Astrocyte (in vitro differentiated cells and primary cell): ENCODE measurements around the gene SETD1A. TPM values are rescaled to one million over a fixed set of nuclear protein-coding genes. Genes with fewer than 3 reads are reported as not detected.

Experiments used
- DNase-seq: peaks from one replicate; pipeline ENCODE4 v3.0.0-alpha.2; 2010; ENCODE audit warnings: low read depth
- FAIRE-seq: peaks from 2 replicates; lab custom pipeline; 2011; peaks lifted over from hg19 to GRCh38; lab: Jason Lieb, UNC
- H2AFZ ChIP-seq: 2 replicates; pipeline ENCODE4 v1.6.0; 2012; ENCODE audit warnings: low read depth, low read length, inconsistent platforms
- H3K27ac ChIP-seq: 2 replicates; pipeline ENCODE4 v1.5.1; 2011; ENCODE audit warnings: low read depth, low read length, inconsistent platforms
- H3K27me3 ChIP-seq: 2 replicates; pipeline ENCODE4 v1.6.0; 2011; ENCODE audit warnings: low read length, inconsistent platforms; ENCODE audit not compliant: insufficient read depth
- H3K36me3 ChIP-seq: 2 replicates; pipeline ENCODE4 v1.5.1; 2011; ENCODE audit warnings: low read length, inconsistent platforms; ENCODE audit not compliant: insufficient read depth
- H3K4me1 ChIP-seq: 2 replicates; pipeline ENCODE4 v1.5.1; 2011; ENCODE audit warnings: low read length, inconsistent platforms; ENCODE audit not compliant: insufficient read depth
- H3K4me2 ChIP-seq: 2 replicates; pipeline ENCODE4 v1.6.0; 2012; ENCODE audit warnings: low read length, inconsistent platforms
- H3K4me3 ChIP-seq: 2 replicates; pipeline ENCODE4 v1.5.1; 2011; ENCODE audit warnings: low read depth, mild to moderate bottlenecking, low read length, inconsistent platforms; ENCODE audit not compliant: insufficient read depth
- H3K79me2 ChIP-seq: 2 replicates; pipeline ENCODE4 v1.6.0; 2012; ENCODE audit warnings: mild to moderate bottlenecking, low read length, inconsistent platforms; ENCODE audit not compliant: insufficient read depth
- H3K9ac ChIP-seq: 2 replicates; pipeline ENCODE4 v1.6.0; 2012; ENCODE audit warnings: mild to moderate bottlenecking, low read length, inconsistent platforms
- H3K9me3 ChIP-seq: 2 replicates; pipeline ENCODE4 v1.5.1; 2012; ENCODE audit warnings: low read depth, mild to moderate bottlenecking, low read length, inconsistent platforms; ENCODE audit not compliant: insufficient read depth
- H4K20me1 ChIP-seq: 2 replicates; pipeline ENCODE4 v1.6.0; 2012; ENCODE audit warnings: low read length, inconsistent platforms; ENCODE audit not compliant: insufficient read depth
- H3K27ac Mint-ChIP-seq: one replicate; pipeline ENCODE4 v1.8.0; 2021; ENCODE audit warnings: mild to moderate bottlenecking, mixed read lengths; ENCODE audit not compliant: unreplicated experiment
- H3K27me3 Mint-ChIP-seq: one replicate; pipeline ENCODE4 v1.8.0; 2021; ENCODE audit warnings: low read depth, mixed read lengths; ENCODE audit not compliant: unreplicated experiment
- H3K36me3 Mint-ChIP-seq: one replicate; pipeline ENCODE4 v1.8.0; 2021; ENCODE audit warnings: low read depth, mixed read lengths; ENCODE audit not compliant: unreplicated experiment
- H3K4me1 Mint-ChIP-seq: one replicate; pipeline ENCODE4 v1.8.0; 2021; ENCODE audit warnings: low read depth, mixed read lengths; ENCODE audit not compliant: unreplicated experiment
- H3K4me3 Mint-ChIP-seq: one replicate; pipeline ENCODE4 v1.8.0; 2021; ENCODE audit warnings: mild to moderate bottlenecking, moderate library complexity, mixed read lengths; ENCODE audit not compliant: unreplicated experiment
- H3K9me3 Mint-ChIP-seq: one replicate; pipeline ENCODE4 v1.8.0; 2021; ENCODE audit warnings: mild to moderate bottlenecking, mixed read lengths; ENCODE audit not compliant: unreplicated experiment
- CTCF ChIP-seq: IDR thresholded peaks from 2 replicates; pipeline ENCODE4 v1.5.1; 2011; ENCODE audit warnings: low read depth, mild to moderate bottlenecking, inconsistent platforms, low read length, moderate library complexity; ENCODE audit not compliant: insufficient read depth
- EZH2 ChIP-seq: IDR thresholded peaks from 2 replicates; pipeline ENCODE4 v1.6.1; 2012; ENCODE audit warnings: mild to moderate bottlenecking, low read length, inconsistent platforms; ENCODE audit not compliant: insufficient read depth
- total RNA-seq: library from RNA; stranded (reverse); gene quantifications from 2 replicates; pipeline ENCODE4 v1.2.1, GENCODE V29; 2021

Gene SETD1A
- total RNA-seq, 1 donor from 2014 or later = 18.7 TPM

- Histone ChIP-seq H3K27ac (no peak overlapping the region), H3K4me3 (peak overlapping the region; percentile 80), H3K9me3 (no peaks in the 10 kb centered on the region), H3K4me2 (peak overlapping the region; percentile 100), H3K79me2 (no peaks in the 10 kb centered on the region), H2AFZ (no peak overlapping the region), H3K36me3 (peaks cover 2% of the 10 kb centered on the region), H3K4me1 (peaks cover 19% of the 10 kb centered on the region), H4K20me1 (peaks cover 18% of the 10 kb centered on the region), H3K27me3 (no peaks in the 10 kb centered on the region), H3K9ac (peak overlapping the region; percentile 87)
- Mint-ChIP-seq H3K27me3 (no peaks in the 10 kb centered on the region), H3K4me1 (peaks cover 2% of the 10 kb centered on the region), H3K27ac (peak overlapping the region; percentile 82), H3K4me3 (peak overlapping the region; percentile 92), H3K36me3 (peaks cover 2% of the 10 kb centered on the region), H3K9me3 (no peaks in the 10 kb centered on the region)
- TF ChIP-seq CTCF (no peak), EZH2 (no peak)
- FAIRE-seq (no peak), DNase-seq (peak; percentile 56)
These were observed 7.7 kb upstream of the SETD1A start for GRCh38 chr16:30949650-30950515.

- Histone ChIP-seq H4K20me1 (peaks cover 17% of the 10 kb centered on the region), H2AFZ (no peak overlapping the region), H3K9me3 (no peaks in the 10 kb centered on the region), H3K79me2 (no peaks in the 10 kb centered on the region), H3K4me1 (peaks cover 19% of the 10 kb centered on the region), H3K4me3 (no peak overlapping the region), H3K27me3 (no peaks in the 10 kb centered on the region), H3K27ac (no peak overlapping the region), H3K36me3 (no peaks in the 10 kb centered on the region), H3K9ac (peak overlapping the region; percentile 87), H3K4me2 (peak overlapping the region; percentile 100)
- no peak for FAIRE-seq
- no peak for DNase-seq
- TF ChIP-seq CTCF = no peak
- no peak for TF ChIP-seq EZH2
- Mint-ChIP-seq H3K36me3 (peaks cover 2% of the 10 kb centered on the region), H3K27ac (no peak overlapping the region), H3K9me3 (no peaks in the 10 kb centered on the region), H3K4me3 (peak overlapping the region; percentile 92), H3K27me3 (no peaks in the 10 kb centered on the region), H3K4me1 (peaks cover 2% of the 10 kb centered on the region)
These were observed 7.0 kb upstream of the SETD1A start for GRCh38 chr16:30950516-30951065.

- Histone ChIP-seq H3K4me3 (no peak overlapping the region), H3K9me3 (no peaks in the 10 kb centered on the region), H3K79me2 (no peaks in the 10 kb centered on the region), H3K36me3 (no peaks in the 10 kb centered on the region), H3K27ac (no peak overlapping the region), H3K9ac (no peak overlapping the region), H3K4me2 (no peak overlapping the region), H3K4me1 (peaks cover 19% of the 10 kb centered on the region), H3K27me3 (no peaks in the 10 kb centered on the region), H4K20me1 (peaks cover 14% of the 10 kb centered on the region), H2AFZ (no peak overlapping the region)
- no peak for DNase-seq
- Mint-ChIP-seq H3K4me3 (no peak overlapping the region), H3K9me3 (no peaks in the 10 kb centered on the region), H3K27me3 (no peaks in the 10 kb centered on the region), H3K36me3 (no peaks in the 10 kb centered on the region), H3K27ac (no peak overlapping the region), H3K4me1 (peaks cover 2% of the 10 kb centered on the region)
- TF ChIP-seq EZH2 (no peak), CTCF (no peak)
- FAIRE-seq = no peak
These were observed 6.4 kb upstream of the SETD1A start for GRCh38 chr16:30951193-30951592.
